ENCODE data around the gene ALDH9A1. TPM values are rescaled to one million over a fixed set of nuclear protein-coding genes. Genes with fewer than 3 reads are reported as not detected.
"Not testable (repeated sequence)": the region's sequence is repeated elsewhere in the genome, so short reads cannot be mapped to it uniquely, and the experiment has no call there.

Gene ALDH9A1
- total RNA-seq, 1 donor from 2014 or later = 56.3 TPM

DNA sequence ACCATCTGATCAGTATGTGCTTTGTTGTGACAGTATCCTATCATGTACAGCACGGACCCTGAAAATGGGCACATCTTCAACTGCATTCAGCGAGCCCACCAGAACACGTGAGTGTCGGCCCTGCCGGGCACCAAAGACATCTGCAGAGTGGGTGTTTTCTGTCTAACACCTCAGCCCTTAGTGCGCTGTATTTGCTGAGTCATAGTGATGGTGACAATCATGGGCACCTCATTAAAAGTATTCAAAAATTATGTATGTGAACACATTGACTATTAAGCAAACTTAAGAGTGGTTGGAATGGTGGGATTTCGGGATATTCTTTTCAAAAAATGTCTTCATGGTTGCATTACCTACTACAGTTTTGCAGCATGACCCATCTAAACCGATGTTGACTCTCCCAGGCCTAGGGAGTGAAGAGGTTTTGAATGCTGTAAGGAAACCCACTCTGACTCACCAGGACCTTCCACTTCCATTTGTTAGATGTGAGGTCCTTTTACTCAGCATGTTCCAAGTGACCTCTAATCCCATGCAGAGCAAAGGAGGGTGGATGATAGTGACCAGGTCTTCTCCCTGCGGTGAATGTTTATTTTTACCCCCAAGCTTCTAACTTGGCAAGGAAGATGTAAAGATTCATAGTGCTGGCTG is 47.3 kb downstream of the ALDH9A1 start:
- intact Hi-C loops (cut with micrococcal nuclease) = no loop called here
- DNase-seq = no peak
- ATAC-seq = no peak

DNA sequence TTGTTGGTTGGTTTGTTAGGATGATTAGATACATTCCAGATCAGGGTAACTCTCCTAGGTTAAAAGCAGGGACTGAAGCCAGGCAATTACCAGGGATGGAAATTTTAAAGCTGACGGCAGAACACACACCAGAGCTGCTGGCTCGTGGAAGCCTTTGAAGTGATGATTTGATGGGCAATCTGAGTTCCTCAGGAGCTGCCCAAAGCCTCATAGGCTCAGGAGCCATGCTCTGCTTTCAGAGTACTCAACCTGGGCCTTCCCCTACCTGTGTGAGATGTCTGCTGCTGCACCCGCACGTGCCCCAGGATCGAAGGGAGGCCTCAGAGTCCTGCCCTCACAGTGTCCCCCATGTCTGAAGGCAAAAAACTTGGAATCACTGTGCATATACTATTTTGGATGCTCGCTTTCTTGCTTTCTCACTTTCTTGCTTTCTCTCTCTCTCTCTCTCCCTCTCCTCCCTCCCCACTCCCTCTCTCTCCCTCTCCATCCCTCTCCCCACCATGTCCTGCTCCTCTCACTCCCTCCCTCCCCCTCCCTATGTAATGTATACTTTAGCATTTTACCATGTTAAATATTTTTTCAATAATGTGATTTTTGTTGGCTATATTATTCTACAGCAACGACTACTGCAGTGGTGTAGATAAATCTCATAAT is 49.3 kb downstream of the ALDH9A1 start:
- intact Hi-C loops (cut with micrococcal nuclease) = no loop called here
- peak; percentile 28 for ATAC-seq

GRCh38 chr1:165647970-165648369 is 50.4 kb downstream of the ALDH9A1 start:
- peak; percentile 57 for ATAC-seq
- no peak for DNase-seq
- intact Hi-C loops (cut with micrococcal nuclease) = no loop called here

More for the DNA sequence above, 49.3 kb downstream of the ALDH9A1 start:
- no peak for DNase-seq

- no peak for DNase-seq
- no peak for ATAC-seq
- intact Hi-C loops (cut with micrococcal nuclease) = no loop called here
Measured at GRCh38 chr1:165647517-165647916, 50.8 kb downstream of the ALDH9A1 start.

DNA sequence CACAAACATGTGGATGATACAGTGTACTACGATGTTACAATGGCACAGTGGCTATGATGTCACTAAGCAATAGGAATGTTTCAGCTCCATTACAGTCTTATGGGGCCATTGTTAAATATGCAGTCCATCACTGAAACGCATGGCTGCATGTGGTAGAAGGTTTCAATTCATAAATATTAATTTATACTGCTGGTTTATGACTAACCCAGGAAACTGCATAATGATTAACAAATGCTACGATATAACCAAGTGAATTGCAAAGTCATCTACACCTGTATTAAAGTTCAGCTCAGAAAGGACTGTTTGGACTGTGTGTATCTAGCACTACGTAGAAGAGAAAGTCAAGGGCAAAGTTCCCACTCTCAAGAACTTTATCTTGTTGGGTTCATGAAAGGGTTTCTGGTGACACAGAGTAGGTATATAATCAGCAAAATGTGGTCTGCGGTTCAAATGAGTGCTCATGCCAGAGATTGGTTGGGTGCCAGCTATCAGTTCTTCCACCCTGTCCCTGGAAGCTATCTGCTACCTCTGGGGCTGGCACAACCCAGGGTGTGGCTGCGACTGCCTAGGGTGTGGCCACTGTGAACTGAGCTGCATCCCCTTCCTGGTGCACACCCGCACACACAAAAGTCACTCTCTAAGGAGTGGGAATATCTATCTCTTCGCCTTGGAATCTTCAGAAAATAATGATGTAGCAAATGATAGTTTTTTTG is 52.6 kb downstream of the ALDH9A1 start:
- ATAC-seq = peak; percentile 72
- DNase-seq = peak; percentile 38
- intact Hi-C loops (cut with micrococcal nuclease) = no loop called here

- intact Hi-C loops (cut with micrococcal nuclease) = no loop called here
- DNase-seq = no peak
- no peak for ATAC-seq
Measured at GRCh38 chr1:165644064-165644735, 54.2 kb downstream of the ALDH9A1 start.

DNA sequence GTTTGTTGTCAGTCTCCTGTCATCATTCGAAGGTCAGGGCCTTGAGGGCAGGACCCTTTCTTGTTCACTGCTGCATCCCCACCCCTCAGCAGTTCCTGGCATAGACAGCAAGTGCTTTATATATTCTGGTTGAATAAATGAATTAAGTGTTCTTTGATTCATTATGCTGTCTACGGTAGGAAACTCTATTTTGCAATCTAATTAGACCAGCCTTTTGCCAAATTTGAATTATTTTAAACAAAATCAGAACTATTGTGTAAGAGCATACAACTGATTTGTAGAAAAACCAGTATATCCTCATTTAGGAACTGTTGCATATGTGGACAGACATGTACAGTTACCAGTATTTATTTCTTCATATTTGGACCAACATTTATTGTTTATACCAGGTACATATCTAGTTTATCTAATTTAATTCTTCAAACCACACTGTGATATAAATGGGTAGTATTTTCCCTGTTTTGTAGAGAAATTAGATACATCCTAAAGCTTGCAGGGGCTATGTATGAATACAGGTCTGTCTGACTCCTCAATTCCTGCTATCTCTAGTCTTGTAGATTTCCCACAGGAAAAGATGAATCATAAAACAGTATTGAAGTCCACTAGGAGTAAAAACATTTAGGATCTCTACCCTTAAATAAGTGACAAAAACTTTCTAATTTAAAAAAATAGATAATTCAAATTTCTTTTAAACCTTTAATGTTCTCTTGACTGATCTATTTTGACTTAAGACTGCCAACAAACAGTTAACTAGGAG is 57.0 kb downstream of the ALDH9A1 start:
- ATAC-seq (no peak), DNase-seq (no peak)
- intact Hi-C loops (cut with micrococcal nuclease) = no loop called here

GRCh38 chr1:165639821-165640623 is 58.3 kb downstream of the ALDH9A1 start:
- no peak for ATAC-seq
- intact Hi-C loops (cut with micrococcal nuclease) = no loop called here
- DNase-seq = no peak

- intact Hi-C loops (cut with micrococcal nuclease); ATAC-seq; DNase-seq: not testable (repeated sequence)
Measured at GRCh38 chr1:165638211-165638610, 60.2 kb downstream of the ALDH9A1 start.

DNA sequence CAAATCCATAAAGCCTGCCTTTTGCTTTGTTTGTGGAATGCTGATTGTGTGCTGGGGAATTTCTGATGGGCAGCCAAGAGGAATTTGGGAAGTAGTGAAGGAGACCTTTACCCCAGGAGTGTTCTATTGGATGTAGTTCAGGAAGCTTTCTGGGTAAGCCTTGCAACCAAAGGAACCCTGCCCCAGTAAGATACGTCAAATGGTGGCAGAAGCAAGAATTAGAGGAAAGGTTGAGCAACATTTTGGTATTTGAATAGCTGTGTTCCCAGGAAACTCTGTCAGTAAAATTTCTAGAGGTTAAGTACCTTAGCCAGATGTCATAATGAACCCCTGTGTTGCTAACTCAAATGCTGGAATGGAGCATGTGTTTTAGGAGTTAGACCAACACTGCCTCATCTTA is 60.9 kb downstream of the ALDH9A1 start:
- DNase-seq (no peak), ATAC-seq (peak; percentile 39)
- intact Hi-C loops (cut with micrococcal nuclease) = no loop called here

DNA sequence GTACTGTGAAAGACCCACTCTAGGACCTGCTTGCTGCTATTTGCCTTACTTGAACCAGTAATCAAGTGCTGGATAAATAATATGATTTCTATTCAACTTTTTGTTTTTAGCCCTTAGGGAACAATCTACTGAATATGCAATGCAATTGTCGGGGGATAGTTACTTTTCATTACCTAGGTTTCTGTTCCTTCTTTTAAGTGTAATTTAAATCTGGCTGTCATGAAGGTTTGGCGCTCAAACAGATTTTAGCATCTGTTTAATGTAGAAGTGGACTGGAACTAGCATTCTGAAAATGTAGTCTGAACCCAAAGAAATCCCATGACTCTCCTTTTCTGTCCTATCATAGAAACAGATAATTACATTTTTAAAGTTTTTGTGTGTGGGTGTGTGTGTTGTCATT is 62.5 kb downstream of the ALDH9A1 start:
- no peak for DNase-seq
- intact Hi-C loops (cut with micrococcal nuclease) = no loop called here

DNA sequence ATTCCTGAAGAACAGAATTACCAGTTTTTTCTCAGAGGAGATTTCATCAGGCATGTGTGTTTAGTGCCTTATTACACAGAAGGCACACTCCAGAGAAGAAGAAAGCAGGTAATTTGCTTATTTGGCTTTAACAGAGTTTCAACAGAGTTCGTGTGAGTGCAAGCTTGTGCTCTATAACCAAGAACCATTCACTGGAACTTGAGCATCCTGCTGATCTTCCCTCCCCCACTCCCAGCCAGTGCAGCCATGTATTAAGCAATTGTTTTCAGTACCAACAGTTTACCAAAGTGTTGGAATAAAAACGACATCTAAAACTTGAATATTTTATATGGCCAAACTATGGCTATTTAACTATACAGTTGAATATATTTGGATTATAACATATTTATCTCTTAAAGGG is 63.0 kb downstream of the ALDH9A1 start:
- ATAC-seq (no peak), DNase-seq (no peak)
- intact Hi-C loops (cut with micrococcal nuclease) = no loop called here

More for the DNA sequence above, 62.5 kb downstream of the ALDH9A1 start:
- ATAC-seq = no peak

- ATAC-seq = no peak
- no peak for DNase-seq
- intact Hi-C loops (cut with micrococcal nuclease) = no loop called here
Measured at GRCh38 chr1:165634154-165634921, 64.0 kb downstream of the ALDH9A1 start.

GRCh38 chr1:165633614-165634013 is 64.7 kb downstream of the ALDH9A1 start:
- intact Hi-C loops (cut with micrococcal nuclease) = no loop called here
- DNase-seq (no peak), ATAC-seq (no peak)

DNA sequence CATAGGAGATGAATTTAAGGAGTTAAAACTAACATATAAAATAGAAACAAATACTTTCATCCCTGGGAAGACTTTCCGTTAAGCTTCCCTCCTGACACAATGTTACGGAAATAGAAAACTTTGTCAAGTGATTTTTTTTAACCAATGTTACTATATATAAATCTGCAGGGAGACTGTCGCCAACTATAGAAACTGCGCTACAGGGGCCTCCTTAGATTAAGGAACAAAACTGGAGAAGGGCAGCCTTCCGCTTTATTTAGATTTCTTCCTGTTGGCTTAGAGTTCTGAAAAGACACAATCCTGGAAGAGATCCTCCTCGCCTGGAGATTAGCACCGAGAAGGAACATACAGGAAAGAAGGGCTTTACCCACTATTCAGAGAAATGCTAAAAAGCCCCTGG is 65.9 kb downstream of the ALDH9A1 start:
- intact Hi-C loops (cut with micrococcal nuclease) = no loop called here
- ATAC-seq = peak; percentile 40
- DNase-seq = no peak

- ATAC-seq (peak; percentile 1), DNase-seq (no peak)
- intact Hi-C loops (cut with micrococcal nuclease) = no loop called here
Measured at GRCh38 chr1:165632152-165632469, 66.3 kb downstream of the ALDH9A1 start.

GRCh38 chr1:165631342-165632151 is 66.8 kb downstream of the ALDH9A1 start:
- intact Hi-C loops (cut with micrococcal nuclease) = no loop called here
- peak; percentile 48 for ATAC-seq
- peak; percentile 61 for DNase-seq
